GM12874 (cell line): ENCODE data around the gene LIG1.
A peak's percentile ranks its signal among the peaks of the same experiment; 100 is the strongest.

Experiments
- CTCF ChIP-seq: IDR thresholded peaks from 2 replicates; pipeline ENCODE4 v1.5.1; 2011; ENCODE audit warnings: low read depth, mild to moderate bottlenecking, control low read depth, low read length, moderate library complexity; ENCODE audit not compliant: insufficient read depth

Gene LIG1

GRCh38 chr19:48192750-48193149 is 22.6 kb upstream of the LIG1 start:
- TF ChIP-seq CTCF: no peak

GRCh38 chr19:48190885-48191284 is 20.7 kb upstream of the LIG1 start:
- no peak for TF ChIP-seq CTCF

DNA sequence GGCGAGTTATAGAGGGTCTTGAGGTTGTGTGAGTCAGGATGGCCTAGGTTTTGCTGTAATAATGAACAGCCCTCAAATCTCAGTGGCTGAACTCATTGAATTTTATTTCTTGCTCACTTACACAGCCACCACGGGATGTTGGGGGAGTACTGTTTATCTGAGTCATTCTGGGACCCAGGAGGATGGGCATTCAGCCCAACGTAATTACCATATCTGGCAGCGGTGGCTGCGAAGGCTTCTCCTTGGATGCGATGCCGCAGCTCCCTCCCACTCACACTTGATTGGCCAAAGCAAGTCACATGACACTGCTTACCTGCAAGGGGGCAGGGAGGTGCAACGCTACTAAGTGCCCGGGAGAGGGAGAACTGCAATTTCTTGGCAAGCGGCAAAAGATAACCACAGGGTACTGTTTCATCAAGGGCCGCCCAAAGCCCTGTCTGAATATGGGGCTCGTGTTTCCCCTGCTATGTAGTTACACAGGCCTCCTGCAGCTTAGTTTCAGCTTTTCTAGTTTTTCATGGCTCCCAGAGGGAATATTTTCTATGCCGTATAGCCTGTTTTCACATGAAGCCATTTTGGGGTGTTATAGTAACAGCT is 20.2 kb upstream of the LIG1 start:
- TF ChIP-seq CTCF: no peak

GRCh38 chr19:48186541-48186991 is 16.4 kb upstream of the LIG1 start:
- TF ChIP-seq CTCF: no peak

GRCh38 chr19:48186015-48186414 is 15.9 kb upstream of the LIG1 start:
- no peak for TF ChIP-seq CTCF

GRCh38 chr19:48183356-48183755 is 13.2 kb upstream of the LIG1 start:
- no peak for TF ChIP-seq CTCF

GRCh38 chr19:48182434-48182833 is 12.3 kb upstream of the LIG1 start:
- 0 out of 2 replicates have a peak, but pooled peaks have one; percentile 4 for TF ChIP-seq CTCF

DNA sequence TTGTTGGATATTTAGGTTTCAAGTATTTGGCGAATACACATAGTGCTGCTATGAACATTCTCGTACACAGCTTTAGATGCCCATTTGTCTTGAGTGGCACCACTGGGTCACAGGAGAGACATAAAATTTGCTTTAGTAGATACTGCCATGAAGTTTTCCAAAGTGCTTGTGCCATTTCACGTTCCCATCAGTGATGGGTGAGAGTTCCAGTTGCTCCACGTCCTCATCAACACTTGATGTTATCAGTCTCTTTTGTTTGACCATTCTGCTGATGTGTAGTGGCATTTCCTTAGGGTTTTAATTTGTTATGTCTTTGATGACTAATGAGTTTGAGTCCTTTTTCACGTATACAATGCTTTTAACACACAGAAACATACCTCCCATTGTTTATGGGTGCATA is 11.4 kb upstream of the LIG1 start:
- no peak for TF ChIP-seq CTCF
